DMS 273 (cell line): Measurements from ENCODE around the gene KRTAP9-2.
"Not testable (repeated sequence)": the region's sequence is repeated elsewhere in the genome, so short reads cannot be mapped to it uniquely, and the experiment has no call there.

Source experiments
- DNase-seq: peaks from one replicate; lab custom pipeline; 2025; ENCODE audit not compliant: unreplicated experiment; lab: John Stamatoyannopoulos, UW

Gene KRTAP9-2

GRCh38 chr17:41232399-41233105, 6.1 kb downstream of the KRTAP9-2 start, which contains the start of gene KRTAP9-3:
Gene KRTAP9-3, plus strand, starts transcription at chr17:41232449. Its CDS starts 53 bp downstream, at chr17:41232502.
- DNase-seq = peak; percentile 15

- DNase-seq = not testable (repeated sequence)
Measured at GRCh38 chr17:41237116-41237515, 10.7 kb downstream of the KRTAP9-2 start.

- not testable (repeated sequence) for DNase-seq
Measured at GRCh38 chr17:41237949-41238437, 11.5 kb downstream of the KRTAP9-2 start, which contains the start of gene KRTAP9-8. Gene KRTAP9-8, plus strand, starts transcription at chr17:41237999. Its CDS starts 53 bp downstream, at chr17:41238052.

- not testable (repeated sequence) for DNase-seq
Measured at GRCh38 chr17:41246995-41247787, 20.7 kb downstream of the KRTAP9-2 start.

GRCh38 chr17:41249637-41250240, 23.3 kb downstream of the KRTAP9-2 start, which contains the start of gene KRTAP9-4:
Gene KRTAP9-4, plus strand, starts transcription at chr17:41249687. Its CDS starts 34 bp downstream, at chr17:41249721.
- not testable (repeated sequence) for DNase-seq

- no peak for DNase-seq
Measured at GRCh38 chr17:41251261-41251660, 24.8 kb downstream of the KRTAP9-2 start.

GRCh38 chr17:41254861-41255260, 28.4 kb downstream of the KRTAP9-2 start:
- no peak for DNase-seq

GRCh38 chr17:41255381-41256290, 29.2 kb downstream of the KRTAP9-2 start, which contains the start of gene KRTAP9-9:
Gene KRTAP9-9, plus strand, starts transcription at chr17:41255384.
- not testable (repeated sequence) for DNase-seq

GRCh38 chr17:41256291-41256685, 29.8 kb downstream of the KRTAP9-2 start:
- no peak for DNase-seq

GRCh38 chr17:41258406-41258805, 32.0 kb downstream of the KRTAP9-2 start:
- no peak for DNase-seq

GRCh38 chr17:41263212-41263611, 36.8 kb downstream of the KRTAP9-2 start:
- no peak for DNase-seq

- no peak for DNase-seq
Measured at GRCh38 chr17:41264599-41264998, 38.2 kb downstream of the KRTAP9-2 start.

GRCh38 chr17:41265078-41265477, 38.6 kb downstream of the KRTAP9-2 start, which contains the start of gene KRTAP9-6:
Gene KRTAP9-6, plus strand, starts transcription at chr17:41265378. Its CDS starts 0 bp downstream, at chr17:41265378.
- no peak for DNase-seq

GRCh38 chr17:41267711-41268110, 41.3 kb downstream of the KRTAP9-2 start:
- no peak for DNase-seq

- DNase-seq = not testable (repeated sequence)
Measured at GRCh38 chr17:41271323-41271722, 44.9 kb downstream of the KRTAP9-2 start.

- no peak for DNase-seq
Measured at GRCh38 chr17:41271858-41272257, 45.4 kb downstream of the KRTAP9-2 start.

GRCh38 chr17:41275648-41276190, 49.3 kb downstream of the KRTAP9-2 start, which contains the start of gene KRTAP9-7:
Gene KRTAP9-7, plus strand, starts transcription at chr17:41275698. Its CDS starts 0 bp downstream, at chr17:41275698.
- DNase-seq = not testable (repeated sequence)
